ENCODE measurements around the gene FOXP4.

DNA sequence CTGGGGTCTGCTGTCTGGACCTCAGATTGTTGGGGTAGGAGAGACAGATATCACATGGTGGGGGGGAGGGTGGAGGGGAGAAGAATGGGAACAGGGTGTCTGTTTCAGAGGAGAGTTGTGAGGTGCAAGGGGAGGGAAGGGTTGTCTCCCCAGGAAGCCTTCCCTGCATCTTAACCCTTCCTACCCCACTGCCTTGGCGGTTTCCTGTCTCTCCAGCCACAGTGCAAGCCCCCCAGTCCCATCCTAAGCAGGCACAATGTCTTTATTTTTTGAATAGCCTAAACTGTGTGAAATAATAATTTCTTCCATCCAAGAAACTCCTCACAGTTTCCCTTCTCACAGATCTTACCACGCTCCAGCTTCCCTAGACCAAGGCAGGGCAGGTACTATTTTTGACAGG, 3.5 kb downstream of the FOXP4 start:
- TF ChIP-seq CTCF (conservative IDR thresholded peaks at IDR 0.05) = no peak
- TF ChIP-seq EZH2 (IDR thresholded peaks at IDR 0.05; ENCODE audit: low read depth) = no peak
